Activated naive CD8-positive, alpha-beta T cell treated with anti-CD3 and anti-CD28 coated beads for 36 hours (primary cell): ENCODE measurements around the gene TRIO. TPM values are rescaled to one million over a fixed set of nuclear protein-coding genes. Genes with fewer than 3 reads are reported as not detected.

Experiments
- DNase-seq: peaks from one replicate; pipeline ENCODE4 v3.0.0; 2021
- H3K27ac Mint-ChIP-seq: one replicate; pipeline ENCODE4 v1.8.0; 2022; ENCODE audit warnings: mild to moderate bottlenecking, moderate library complexity, mixed read lengths
- H3K27me3 Mint-ChIP-seq: one replicate; pipeline ENCODE4 v1.8.0; 2022; ENCODE audit warnings: mild to moderate bottlenecking, mixed read lengths
- H3K36me3 Mint-ChIP-seq: one replicate; pipeline ENCODE4 v1.8.0; 2021; ENCODE audit warnings: mild to moderate bottlenecking, mixed read lengths
- H3K4me1 Mint-ChIP-seq: one replicate; pipeline ENCODE4 v1.8.0; 2021; ENCODE audit warnings: mixed read lengths
- H3K4me3 Mint-ChIP-seq: one replicate; pipeline ENCODE4 v1.8.0; 2022; ENCODE audit warnings: mild to moderate bottlenecking, moderate library complexity, mixed read lengths
- H3K9me3 Mint-ChIP-seq: one replicate; pipeline ENCODE4 v1.8.0; 2022; ENCODE audit warnings: mixed read lengths
- total RNA-seq, 2 experiments: library from RNA; stranded (reverse); gene quantifications; one replicate each; pipeline ENCODE4 v1.2.3, GENCODE V29; 2021

TRIO gene
- total RNA-seq, 2 experiments from 2014 or later, result 7.4 to 9.8 TPM

- Mint-ChIP-seq H3K4me1 (peaks cover 3% of the 10 kb centered on the region), H3K36me3 (peaks cover 5% of the 10 kb centered on the region), H3K9me3 (no peaks in the 10 kb centered on the region), H3K27me3 (no peaks in the 10 kb centered on the region), H3K27ac (no peak overlapping the region), H3K4me3 (no peak overlapping the region)
- DNase-seq, result no peak
Observed at GRCh38 chr5:14487897-14488570, 344.9 kb downstream of the TRIO start.

DNA sequence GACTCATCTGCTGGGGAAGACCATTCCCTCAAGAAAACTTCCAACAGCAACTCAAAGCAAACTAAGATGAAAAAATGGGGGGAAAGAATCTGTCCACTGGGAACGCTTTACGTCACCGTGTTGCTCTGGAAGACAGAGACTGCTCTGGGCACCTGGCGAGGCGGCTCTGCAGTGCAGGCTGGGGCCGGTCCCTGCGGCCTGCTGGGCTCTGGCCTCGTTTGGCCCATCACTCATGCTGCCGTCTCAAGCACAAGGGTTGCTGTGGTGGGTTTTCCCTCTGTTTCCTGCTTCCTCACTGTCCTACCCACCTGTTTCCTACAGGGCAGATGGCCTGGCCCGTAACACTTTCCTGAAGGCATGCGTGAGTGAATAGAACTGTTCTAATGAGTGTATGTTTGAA is 345.6 kb downstream of the TRIO start:
- Mint-ChIP-seq H3K9me3 (no peaks in the 10 kb centered on the region), H3K4me3 (no peak overlapping the region), H3K4me1 (peaks cover 3% of the 10 kb centered on the region), H3K27me3 (no peaks in the 10 kb centered on the region), H3K36me3 (peaks cover 5% of the 10 kb centered on the region), H3K27ac (no peak overlapping the region)
- DNase-seq, result no peak

DNA sequence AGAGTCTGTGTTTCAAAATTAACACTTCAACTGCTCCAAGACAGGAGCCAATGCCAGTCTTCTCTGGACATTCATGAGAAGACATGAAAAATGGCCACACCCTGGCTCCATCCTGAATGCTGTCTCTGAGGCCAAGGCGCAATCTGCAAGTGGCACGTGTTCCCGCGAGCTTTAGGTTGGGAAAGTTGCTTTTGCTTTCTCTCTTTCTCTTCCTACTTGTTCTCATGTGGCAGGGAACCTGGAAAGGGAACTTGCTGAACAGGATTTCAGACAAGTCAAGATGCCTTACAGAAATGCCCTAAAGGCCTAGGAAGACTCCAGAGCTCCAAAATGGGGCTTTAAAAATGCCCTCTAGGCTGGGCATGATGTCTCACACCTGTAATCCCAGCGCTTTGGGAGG is 346.5 kb downstream of the TRIO start:
- Mint-ChIP-seq H3K4me1 (peaks cover 1% of the 10 kb centered on the region), H3K4me3 (no peak overlapping the region), H3K36me3 (peaks cover 4% of the 10 kb centered on the region), H3K9me3 (no peaks in the 10 kb centered on the region), H3K27ac (no peak overlapping the region), H3K27me3 (no peaks in the 10 kb centered on the region)
- no peak for DNase-seq

DNA sequence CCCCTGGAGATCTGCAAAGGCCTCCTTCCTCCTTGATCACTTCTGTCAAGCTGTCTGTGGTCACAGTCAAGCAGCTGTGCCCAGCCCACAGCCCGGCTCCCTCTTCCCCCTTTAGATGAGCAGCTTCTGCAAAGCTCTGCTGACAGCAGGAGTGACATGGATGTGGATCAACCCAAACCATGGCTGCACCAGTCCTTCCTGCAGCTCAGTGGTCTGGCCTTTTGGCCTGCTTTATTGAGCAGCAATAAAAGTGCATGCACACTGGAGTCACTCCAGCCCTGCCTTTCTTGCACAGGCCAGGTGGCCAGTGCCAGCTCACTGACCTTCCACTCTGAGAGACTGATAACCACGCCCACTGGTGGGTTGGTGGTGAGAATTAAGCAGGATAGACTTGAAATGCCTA is 347.2 kb downstream of the TRIO start:
- Mint-ChIP-seq H3K27ac (no peak overlapping the region), H3K4me1 (no peaks in the 10 kb centered on the region), H3K4me3 (no peak overlapping the region), H3K9me3 (no peaks in the 10 kb centered on the region), H3K36me3 (peaks cover 4% of the 10 kb centered on the region), H3K27me3 (no peaks in the 10 kb centered on the region)
- DNase-seq, result no peak

DNA sequence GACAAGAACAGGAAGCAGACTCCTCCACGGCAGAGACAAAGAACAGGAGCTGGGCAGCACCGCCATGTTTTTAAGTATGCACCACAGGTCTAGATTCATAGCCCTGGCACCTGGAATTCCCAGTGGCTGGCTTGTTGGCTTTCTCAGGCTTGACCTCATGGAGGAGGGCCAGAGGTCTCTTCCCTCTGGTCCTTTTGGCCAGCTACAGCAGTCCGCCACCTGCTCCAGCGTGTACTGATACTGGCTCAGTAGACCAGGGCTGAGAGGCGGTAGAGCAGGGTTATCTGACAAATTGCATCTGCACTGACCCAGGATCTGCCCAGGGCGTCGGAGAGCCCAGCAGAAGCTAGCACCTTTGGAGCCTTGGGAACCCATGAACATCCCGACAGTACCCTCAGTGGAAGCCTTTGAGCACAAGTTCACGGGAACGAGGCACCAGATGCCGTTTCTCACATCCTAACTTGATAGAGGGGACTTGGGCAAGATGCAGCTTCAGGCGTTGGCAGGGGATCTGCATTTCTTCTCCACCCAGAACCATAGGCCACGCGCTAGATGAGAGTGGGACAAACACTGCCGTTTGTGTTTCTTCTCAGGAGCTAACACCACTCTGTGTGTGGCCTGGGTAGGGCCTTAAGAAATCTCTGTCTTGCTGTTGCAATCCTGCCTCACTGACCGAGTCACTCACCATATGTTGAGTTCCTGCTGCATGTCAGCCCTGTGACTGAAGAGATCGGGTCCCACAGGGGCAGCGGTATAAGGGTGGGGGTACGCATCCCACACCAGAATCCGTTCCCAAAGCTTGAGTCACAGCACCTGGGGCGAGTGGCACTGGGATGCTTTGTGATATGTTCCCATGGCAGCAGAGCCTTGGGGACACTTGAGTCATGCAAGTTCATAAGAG is 348.1 kb downstream of the TRIO start:
- H3K27ac Mint-ChIP-seq, result no peak overlapping the region
- H3K4me1 Mint-ChIP-seq, result peaks cover 2% of the 10 kb centered on the region
- peaks cover 4% of the 10 kb centered on the region for H3K36me3 Mint-ChIP-seq
- H3K27me3 Mint-ChIP-seq, result no peaks in the 10 kb centered on the region
- no peaks in the 10 kb centered on the region for H3K9me3 Mint-ChIP-seq
- no peak overlapping the region for H3K4me3 Mint-ChIP-seq
- DNase-seq, result no peak

GRCh38 chr5:14492331-14492964 is 349.3 kb downstream of the TRIO start:
- H3K4me1 Mint-ChIP-seq, result peaks cover 2% of the 10 kb centered on the region
- H3K36me3 Mint-ChIP-seq, result peaks cover 4% of the 10 kb centered on the region
- no peak for DNase-seq
- no peaks in the 10 kb centered on the region for H3K27me3 Mint-ChIP-seq
- H3K27ac Mint-ChIP-seq, result no peak overlapping the region
- H3K4me3 Mint-ChIP-seq, result no peak overlapping the region
- no peaks in the 10 kb centered on the region for H3K9me3 Mint-ChIP-seq

DNA sequence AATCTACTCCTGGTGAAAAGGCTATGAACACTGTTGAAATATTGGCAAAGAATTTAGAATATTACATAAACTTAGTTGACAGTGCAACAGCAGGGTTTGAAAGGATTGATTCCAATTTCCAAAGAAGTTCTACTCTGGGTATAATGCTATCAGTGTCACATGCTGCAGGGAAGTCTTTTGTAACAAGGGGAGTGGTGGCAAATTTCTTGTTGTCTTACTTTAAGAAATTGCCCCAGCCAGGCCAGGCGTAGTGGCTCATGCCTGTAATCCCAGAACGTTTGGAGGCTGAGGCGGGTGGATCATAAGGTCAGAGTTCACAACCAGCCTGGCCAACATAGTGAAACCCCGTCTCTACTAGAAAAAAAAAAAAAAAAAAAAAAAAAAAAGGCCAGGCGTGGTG is 352.2 kb downstream of the TRIO start:
- Mint-ChIP-seq H3K4me1 (peaks cover 2% of the 10 kb centered on the region), H3K27ac (no peak overlapping the region)

DNA sequence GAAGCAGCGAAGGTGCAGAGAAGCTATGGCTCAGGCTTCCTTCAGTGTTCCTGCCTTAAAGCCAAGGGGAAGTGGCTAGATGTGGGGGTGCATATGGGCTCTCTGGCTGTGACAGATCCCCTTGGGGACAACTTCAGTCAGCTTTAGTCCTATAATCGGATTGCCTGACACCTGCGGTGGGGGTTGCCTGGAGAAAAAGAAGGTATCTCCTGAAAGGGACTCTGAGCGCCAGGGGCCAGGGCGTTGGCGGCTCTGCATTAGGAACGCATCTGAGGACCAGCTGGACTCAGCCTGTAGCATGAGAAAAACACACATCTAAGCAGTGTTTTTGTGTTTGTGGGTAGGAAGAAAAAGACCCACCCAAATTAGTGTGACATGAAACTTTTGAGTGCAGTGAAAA is 354.2 kb downstream of the TRIO start:
- DNase-seq, result no peak
- H3K27me3 Mint-ChIP-seq, result no peaks in the 10 kb centered on the region
- H3K9me3 Mint-ChIP-seq, result no peaks in the 10 kb centered on the region
- H3K4me3 Mint-ChIP-seq, result no peak overlapping the region
- H3K4me1 Mint-ChIP-seq, result peaks cover 2% of the 10 kb centered on the region
- peaks cover 2% of the 10 kb centered on the region for H3K36me3 Mint-ChIP-seq
- H3K27ac Mint-ChIP-seq, result no peak overlapping the region

More for the DNA sequence above, 352.2 kb downstream of the TRIO start:
- no peak for DNase-seq
- H3K4me3 Mint-ChIP-seq, result no peak overlapping the region
- H3K9me3 Mint-ChIP-seq, result no peaks in the 10 kb centered on the region
- H3K27me3 Mint-ChIP-seq, result no peaks in the 10 kb centered on the region
- H3K36me3 Mint-ChIP-seq, result peaks cover 2% of the 10 kb centered on the region

GRCh38 chr5:14501353-14502293 is 358.5 kb downstream of the TRIO start:
- H3K9me3 Mint-ChIP-seq, result no peaks in the 10 kb centered on the region
- H3K4me3 Mint-ChIP-seq, result no peak overlapping the region
- H3K36me3 Mint-ChIP-seq, result peaks cover 2% of the 10 kb centered on the region
- no peaks in the 10 kb centered on the region for H3K4me1 Mint-ChIP-seq
- no peak for DNase-seq
- no peaks in the 10 kb centered on the region for H3K27me3 Mint-ChIP-seq
- no peak overlapping the region for H3K27ac Mint-ChIP-seq

DNA sequence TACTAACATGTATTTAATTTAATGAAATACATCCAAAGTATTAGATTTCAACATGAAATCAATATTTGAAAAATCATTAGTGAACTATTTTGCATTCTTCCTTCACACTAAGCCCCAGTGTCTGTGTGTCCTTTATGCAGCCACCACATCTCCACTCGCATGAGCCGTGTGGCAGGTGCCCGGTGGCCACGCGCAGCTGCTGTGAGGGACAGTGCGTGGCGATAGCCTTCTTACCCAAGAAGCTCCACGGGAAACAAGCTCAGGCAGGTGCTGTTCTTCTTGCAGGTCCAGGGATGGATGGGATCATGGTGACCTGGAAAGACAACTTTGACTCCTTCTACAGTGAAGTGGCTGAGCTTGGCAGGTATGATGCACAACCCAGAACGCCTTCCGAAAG is 359.1 kb downstream of the TRIO start:
- no peaks in the 10 kb centered on the region for H3K9me3 Mint-ChIP-seq

GRCh38 chr5:14503017-14503680 is 360.0 kb downstream of the TRIO start:
- Mint-ChIP-seq H3K4me3 (no peak overlapping the region), H3K27ac (no peak overlapping the region)

More for the DNA sequence above, 359.1 kb downstream of the TRIO start:
- DNase-seq, result no peak
- peaks cover 2% of the 10 kb centered on the region for H3K36me3 Mint-ChIP-seq
- H3K27ac Mint-ChIP-seq, result no peak overlapping the region
- no peaks in the 10 kb centered on the region for H3K4me1 Mint-ChIP-seq
- no peak overlapping the region for H3K4me3 Mint-ChIP-seq
- H3K27me3 Mint-ChIP-seq, result no peaks in the 10 kb centered on the region

DNA sequence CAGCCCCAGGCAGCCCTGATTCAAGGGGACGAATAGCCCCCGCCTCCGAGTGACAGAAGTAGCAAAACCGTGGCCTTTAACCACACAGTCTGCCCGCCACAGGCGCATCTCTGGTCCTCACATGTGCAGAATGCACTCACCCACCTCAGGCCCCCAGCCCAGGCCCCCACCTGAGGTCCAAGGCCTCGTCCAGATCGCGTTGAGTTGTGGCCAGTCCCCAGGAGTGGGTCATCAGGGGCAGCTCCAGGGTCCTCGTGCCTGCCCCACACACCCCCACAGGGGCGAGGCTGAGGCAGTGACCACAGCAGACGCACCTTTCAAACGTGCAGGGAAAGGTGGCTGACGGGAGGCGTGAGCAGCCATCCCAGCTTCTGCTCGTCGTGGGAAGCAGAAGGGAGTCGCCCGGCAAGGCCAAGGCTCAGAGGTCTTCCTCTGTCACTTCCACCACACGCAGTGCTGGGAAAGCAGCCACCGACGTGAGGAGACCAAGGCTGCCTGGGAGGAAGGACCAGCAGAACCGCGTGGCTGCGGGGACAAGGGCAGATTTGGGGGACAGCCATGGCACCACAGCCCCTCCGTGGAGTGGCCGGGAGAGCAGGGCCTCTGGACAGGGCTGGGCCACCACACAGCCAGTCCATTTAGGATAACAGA is 360.7 kb downstream of the TRIO start:
- Mint-ChIP-seq H3K9me3 (no peaks in the 10 kb centered on the region), H3K27me3 (no peaks in the 10 kb centered on the region), H3K4me3 (no peak overlapping the region), H3K36me3 (no peaks in the 10 kb centered on the region), H3K4me1 (no peaks in the 10 kb centered on the region), H3K27ac (no peak overlapping the region)
- DNase-seq, result no peak

More at GRCh38 chr5:14503017-14503680, 360.0 kb downstream of the TRIO start:
- DNase-seq, result no peak
- Mint-ChIP-seq H3K27me3 (no peaks in the 10 kb centered on the region), H3K4me1 (no peaks in the 10 kb centered on the region), H3K9me3 (no peaks in the 10 kb centered on the region), H3K36me3 (no peaks in the 10 kb centered on the region)

DNA sequence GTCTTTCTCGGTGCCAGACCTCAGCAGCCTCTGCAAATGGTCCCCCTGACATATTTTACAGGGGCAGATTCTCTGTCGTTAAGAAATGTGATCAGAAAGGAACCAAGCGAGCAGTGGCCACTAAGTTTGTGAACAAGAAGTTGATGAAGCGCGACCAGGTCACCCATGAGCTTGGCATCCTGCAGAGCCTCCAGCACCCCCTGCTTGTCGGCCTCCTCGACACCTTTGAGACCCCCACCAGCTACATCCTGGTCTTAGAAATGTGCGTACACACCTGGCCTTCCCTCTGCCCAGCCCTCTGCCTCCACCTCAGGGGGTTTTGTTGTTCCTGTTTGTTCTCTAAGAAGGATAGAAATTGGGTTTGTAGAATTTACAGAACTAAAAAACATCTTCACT is 361.2 kb downstream of the TRIO start:
- DNase-seq, result no peak
- no peaks in the 10 kb centered on the region for H3K9me3 Mint-ChIP-seq
- H3K27ac Mint-ChIP-seq, result no peak overlapping the region
- no peaks in the 10 kb centered on the region for H3K36me3 Mint-ChIP-seq
- no peaks in the 10 kb centered on the region for H3K27me3 Mint-ChIP-seq
- H3K4me3 Mint-ChIP-seq, result no peak overlapping the region
- no peaks in the 10 kb centered on the region for H3K4me1 Mint-ChIP-seq

GRCh38 chr5:14504816-14505215 is 361.7 kb downstream of the TRIO start:
- Mint-ChIP-seq H3K4me1 (no peaks in the 10 kb centered on the region), H3K36me3 (no peaks in the 10 kb centered on the region)

More at GRCh38 chr5:14504816-14505215, 361.7 kb downstream of the TRIO start:
- H3K4me3 Mint-ChIP-seq, result no peak overlapping the region
- DNase-seq, result no peak
- H3K27ac Mint-ChIP-seq, result no peak overlapping the region
- no peaks in the 10 kb centered on the region for H3K27me3 Mint-ChIP-seq
- no peaks in the 10 kb centered on the region for H3K9me3 Mint-ChIP-seq
